WTC11 (cell line): ENCODE data around the gene CAMK2N2. TPM values are rescaled to one million over a fixed set of nuclear protein-coding genes. Genes with fewer than 3 reads are reported as not detected.

ENCODE experiments used
- ESRRA ChIP-seq: sonication (generic); formaldehyde crosslinking; IDR thresholded peaks from 2 replicates; pipeline ENCODE4 v1.8.1; 2022; ENCODE audit warnings: mild to moderate bottlenecking, missing genetic modification reagents, borderline replicate concordance
- microRNA-seq: library from miRNA; unstranded; fragments of <30 nt; microRNA quantifications from one replicate; pipeline ENCODE4 v1.2.0, GENCODE V29; 2022; ENCODE audit warnings: borderline number of aligned reads
- total RNA-seq: library from RNA; stranded (reverse); gene quantifications from 3 replicates; pipeline ENCODE4 v1.2.3, GENCODE V29; 2021
- TF ChIP-seq, protein P1 (sequence below): fragments of 250-450 bp; sonication (Bioruptor Pico); IDR thresholded peaks from 2 replicates; pipeline ENCODE4 v1.9.0; 2021; ENCODE audit warnings: mild to moderate bottlenecking
- TF ChIP-seq, protein P2 (sequence below): fragments of 250-450 bp; sonication (Bioruptor Pico); IDR thresholded peaks from 2 replicates; pipeline ENCODE4 v1.9.0; 2021; ENCODE audit warnings: mild to moderate bottlenecking
- TF ChIP-seq, protein P3 (sequence below): sonication (generic); formaldehyde crosslinking; IDR thresholded peaks from 2 replicates; pipeline ENCODE4 v1.8.1; 2023; ENCODE audit warnings: mild to moderate bottlenecking, missing genetic modification reagents, moderate library complexity

Gene CAMK2N2
- total RNA-seq, 1 experiment from 2014 or later, result 10.5 TPM

DNA sequence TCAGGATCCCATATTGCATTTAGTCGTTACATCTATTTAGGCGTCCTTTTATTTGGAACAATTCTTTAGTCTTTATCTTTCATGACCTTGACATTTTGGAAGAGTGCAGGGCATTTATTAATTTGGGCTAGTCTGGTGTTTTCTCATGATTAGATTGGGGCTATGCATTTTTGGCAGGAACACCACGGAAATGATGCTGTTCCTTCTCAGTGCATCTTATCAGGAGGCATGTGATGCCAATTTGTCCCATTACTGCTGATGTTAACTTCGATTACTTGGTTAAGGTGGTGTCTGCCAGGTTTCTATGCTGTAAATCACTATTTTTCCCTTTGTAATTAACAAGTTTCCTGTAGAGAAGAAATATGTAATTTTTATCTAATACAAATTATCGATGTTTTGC is 50.1 kb downstream of the CAMK2N2 start (continued):
- TF ChIP-seq, protein P1, sequence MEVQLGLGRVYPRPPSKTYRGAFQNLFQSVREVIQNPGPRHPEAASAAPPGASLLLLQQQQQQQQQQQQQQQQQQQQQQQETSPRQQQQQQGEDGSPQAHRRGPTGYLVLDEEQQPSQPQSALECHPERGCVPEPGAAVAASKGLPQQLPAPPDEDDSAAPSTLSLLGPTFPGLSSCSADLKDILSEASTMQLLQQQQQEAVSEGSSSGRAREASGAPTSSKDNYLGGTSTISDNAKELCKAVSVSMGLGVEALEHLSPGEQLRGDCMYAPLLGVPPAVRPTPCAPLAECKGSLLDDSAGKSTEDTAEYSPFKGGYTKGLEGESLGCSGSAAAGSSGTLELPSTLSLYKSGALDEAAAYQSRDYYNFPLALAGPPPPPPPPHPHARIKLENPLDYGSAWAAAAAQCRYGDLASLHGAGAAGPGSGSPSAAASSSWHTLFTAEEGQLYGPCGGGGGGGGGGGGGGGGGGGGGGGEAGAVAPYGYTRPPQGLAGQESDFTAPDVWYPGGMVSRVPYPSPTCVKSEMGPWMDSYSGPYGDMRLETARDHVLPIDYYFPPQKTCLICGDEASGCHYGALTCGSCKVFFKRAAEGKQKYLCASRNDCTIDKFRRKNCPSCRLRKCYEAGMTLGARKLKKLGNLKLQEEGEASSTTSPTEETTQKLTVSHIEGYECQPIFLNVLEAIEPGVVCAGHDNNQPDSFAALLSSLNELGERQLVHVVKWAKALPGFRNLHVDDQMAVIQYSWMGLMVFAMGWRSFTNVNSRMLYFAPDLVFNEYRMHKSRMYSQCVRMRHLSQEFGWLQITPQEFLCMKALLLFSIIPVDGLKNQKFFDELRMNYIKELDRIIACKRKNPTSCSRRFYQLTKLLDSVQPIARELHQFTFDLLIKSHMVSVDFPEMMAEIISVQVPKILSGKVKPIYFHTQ (CRISPR knock-in tag), result no peak
- no peak for TF ChIP-seq ESRRA (CRISPR knock-in tag)
- TF ChIP-seq, protein P2, sequence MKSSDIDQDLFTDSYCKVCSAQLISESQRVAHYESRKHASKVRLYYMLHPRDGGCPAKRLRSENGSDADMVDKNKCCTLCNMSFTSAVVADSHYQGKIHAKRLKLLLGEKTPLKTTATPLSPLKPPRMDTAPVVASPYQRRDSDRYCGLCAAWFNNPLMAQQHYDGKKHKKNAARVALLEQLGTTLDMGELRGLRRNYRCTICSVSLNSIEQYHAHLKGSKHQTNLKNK, result no peak
- TF ChIP-seq, protein P3, sequence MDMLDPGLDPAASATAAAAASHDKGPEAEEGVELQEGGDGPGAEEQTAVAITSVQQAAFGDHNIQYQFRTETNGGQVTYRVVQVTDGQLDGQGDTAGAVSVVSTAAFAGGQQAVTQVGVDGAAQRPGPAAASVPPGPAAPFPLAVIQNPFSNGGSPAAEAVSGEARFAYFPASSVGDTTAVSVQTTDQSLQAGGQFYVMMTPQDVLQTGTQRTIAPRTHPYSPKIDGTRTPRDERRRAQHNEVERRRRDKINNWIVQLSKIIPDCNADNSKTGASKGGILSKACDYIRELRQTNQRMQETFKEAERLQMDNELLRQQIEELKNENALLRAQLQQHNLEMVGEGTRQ, result no peak
- TF ChIP-seq, all 79 proteins: peak for 0

Small RNA genes lying within 50 kb of the gene (microRNA-seq; reads per million reads assigned to microRNA genes)
- 1.4 reads per million for gene MIR1224

Other genes starting within 250 kb of the CAMK2N2 start
- gene ABCC5, start 243.7 kb downstream of the CAMK2N2 start, total RNA-seq, result 29.1 to 35.2 TPM (median 31.1 TPM) in 3 replicates
- not detected in 3 replicates for gene HTR3D, start 229.8 kb downstream of the CAMK2N2 start, total RNA-seq
- not detected in 3 replicates for gene HTR3C, start 208.5 kb downstream of the CAMK2N2 start, total RNA-seq
- not detected in 3 replicates for gene HTR3E, start 164.5 kb downstream of the CAMK2N2 start, total RNA-seq
- 36.6 to 42.3 TPM (median 38.0 TPM) in 3 replicates for gene EIF2B5, start 126.2 kb downstream of the CAMK2N2 start, total RNA-seq
- gene DVL3, start 106.2 kb downstream of the CAMK2N2 start, total RNA-seq, result 64.5 to 76.2 TPM (median 66.5 TPM) in 3 replicates
- gene AP2M1, start 86.7 kb downstream of the CAMK2N2 start, total RNA-seq, result 370 to 399 TPM (median 383 TPM) in 3 replicates
- gene ABCF3, start 75.4 kb downstream of the CAMK2N2 start, total RNA-seq, result 49.7 to 63.6 TPM (median 50.0 TPM) in 3 replicates
- gene VWA5B2, start 32.0 kb downstream of the CAMK2N2 start, total RNA-seq, result 0.44 to 0.57 TPM (median 0.55 TPM) in 3 replicates
- gene ALG3, start 12.6 kb downstream of the CAMK2N2 start, total RNA-seq, result 57.3 to 60.0 TPM (median 58.7 TPM) in 3 replicates
- 11.3 to 11.8 TPM (median 11.4 TPM) in 3 replicates for gene EEF1AKMT4, start 11.9 kb downstream of the CAMK2N2 start, total RNA-seq
- gene ECE2, start 14.5 kb upstream of the CAMK2N2 start, total RNA-seq, result 0.46 to 1.2 TPM (median 0.64 TPM) in 3 replicates
- gene PSMD2, start 37.7 kb upstream of the CAMK2N2 start, total RNA-seq, result 303 to 359 TPM (median 320 TPM) in 3 replicates
- 411 to 557 TPM (median 439 TPM) in 3 replicates for gene EIF4G1, start 53.1 kb upstream of the CAMK2N2 start, total RNA-seq
- gene FAM131A, start 76.0 kb upstream of the CAMK2N2 start, total RNA-seq, result 20.3 to 23.0 TPM (median 20.4 TPM) in 3 replicates
- 15.7 to 22.6 TPM (median 17.0 TPM) in 3 replicates for gene CLCN2, start 100.1 kb upstream of the CAMK2N2 start, total RNA-seq
- gene POLR2H, start 100.2 kb upstream of the CAMK2N2 start, total RNA-seq, result 117 to 133 TPM (median 118 TPM) in 3 replicates
- 0.55 to 1.4 TPM (median 1.0 TPM) in 3 replicates for gene THPO, start 116.7 kb upstream of the CAMK2N2 start, total RNA-seq
- 1.3 to 2.7 TPM (median 1.8 TPM) in 3 replicates for gene CHRD, start 118.5 kb upstream of the CAMK2N2 start, total RNA-seq